Natural killer cell (primary cell): ENCODE results near the gene ADAM19. TPM values are rescaled to one million over a fixed set of nuclear protein-coding genes. Genes with fewer than 3 reads are reported as not detected.

Experiments used
- ATAC-seq, 3 donors: fragments of 150-1000 bp in 2 of 3; fragments of 200-7000 bp in 1 of 3; cut with Tn5 transposase; 1 replicate in 1 of 3; 2 replicates in 2 of 3; pipeline ENCODE4 v1.10.0; 2021; ENCODE audit warnings: mild to moderate bottlenecking in 2 of 3, moderate library complexity in 2 of 3
- DNase-seq, 2 donors: peaks; one replicate each; pipeline versions ENCODE4 v3.0.0 to v3.0.0-alpha.2; 2013 to 2021; ENCODE audit warnings: mixed read lengths in 1 of 2
- H3K27ac ChIP-seq: one replicate; pipeline ENCODE4 v1.5.1; 2013; ENCODE audit warnings: mild to moderate bottlenecking, low read length
- H3K27me3 ChIP-seq: one replicate; pipeline ENCODE4 v1.6.1; 2013; ENCODE audit warnings: low read length; ENCODE audit not compliant: control insufficient read depth, insufficient read depth
- H3K36me3 ChIP-seq: one replicate; pipeline ENCODE4 v1.6.1; 2013; ENCODE audit warnings: low read length; ENCODE audit not compliant: control insufficient read depth, insufficient read depth
- H3K4me1 ChIP-seq: one replicate; pipeline ENCODE4 v1.6.1; 2013; ENCODE audit warnings: low read length; ENCODE audit not compliant: control insufficient read depth, insufficient read depth
- H3K4me3 ChIP-seq: one replicate; pipeline ENCODE4 v1.5.1; 2013; ENCODE audit warnings: low read length
- H3K9me3 ChIP-seq: one replicate; pipeline ENCODE4 v1.6.1; 2013; ENCODE audit warnings: low read length; ENCODE audit not compliant: control insufficient read depth, insufficient read depth
- H3K27ac Mint-ChIP-seq, 2 donors: one replicate each; pipeline ENCODE4 v1.8.0; 2022; ENCODE audit warnings: mild to moderate bottlenecking in 2 of 2, mixed read lengths in 2 of 2, moderate library complexity in 1 of 2
- H3K27me3 Mint-ChIP-seq, 2 donors: one replicate each; pipeline ENCODE4 v1.8.0; 2022; ENCODE audit warnings: low read depth in 2 of 2, mixed read lengths in 2 of 2
- H3K36me3 Mint-ChIP-seq: one replicate; pipeline ENCODE4 v1.8.0; 2022; ENCODE audit warnings: mixed read lengths
- H3K4me1 Mint-ChIP-seq, 2 donors: one replicate each; pipeline ENCODE4 v1.8.0; 2022; ENCODE audit warnings: mixed read lengths in 2 of 2
- H3K4me3 Mint-ChIP-seq: one replicate; pipeline ENCODE4 v1.8.0; 2022; ENCODE audit warnings: mild to moderate bottlenecking, moderate library complexity, mixed read lengths
- H3K9me3 Mint-ChIP-seq, 2 donors: one replicate each; pipeline ENCODE4 v1.8.0; 2022; ENCODE audit warnings: mixed read lengths in 2 of 2
- CTCF ChIP-seq: fragments of 200-600 bp; IDR thresholded peaks from one replicate; pipeline ENCODE4 v1.8.0; 2022; ENCODE audit warnings: antibody characterized with exemption
- WGBS: methylation state at CpG from one replicate; pipeline ENCODE4 v1.1.7; 2013; ENCODE audit warnings: missing lambda C conversion rate; ENCODE audit not compliant: insufficient coverage; 5-methylcytosine and 5-hydroxymethylcytosine counted together
- intact Hi-C: fragments of 100-400 bp; cut with micrococcal nuclease; formaldehyde crosslinking; loops from one replicate; pipeline ENCODE4 v1.14.2; 2022
- total RNA-seq, 4 donors: library from RNA; stranded (reverse); fragments of 120-200 nt in 1 of 4; gene quantifications; one replicate each; pipeline versions ENCODE4 v1.2.3 to v1.2.4, GENCODE V29; 2013 to 2022

The ADAM19 gene
- total RNA-seq, 3 donors from 2014 or later (not counting 1 experiment from before 2014, with no cell fraction given) = 1.2 to 28.0 (median 4.7) TPM

- no peak overlapping the region for H3K27ac ChIP-seq
- ATAC-seq = no peak
- no peak for DNase-seq
- H3K9me3 ChIP-seq = no peaks in the 10 kb centered on the region
- intact Hi-C loops = no loop called here
- no peak for TF ChIP-seq CTCF
- Mint-ChIP-seq H3K36me3 (no peaks in the 10 kb centered on the region), H3K27ac (peak overlapping the region in 1 of 2 donors; percentile 90), H3K27me3 (no peaks in the 10 kb centered on the region), H3K9me3 (no peaks in the 10 kb centered on the region), H3K4me1 (peaks cover 31 to 41% of the 10 kb centered on the region in 2 donors), H3K4me3 (no peak overlapping the region)
- peaks cover 19% of the 10 kb centered on the region for H3K4me1 ChIP-seq
- H3K4me3 ChIP-seq = no peak overlapping the region
- no peaks in the 10 kb centered on the region for H3K36me3 ChIP-seq
- no peaks in the 10 kb centered on the region for H3K27me3 ChIP-seq
- 92% methylated on average over 8 of the region's 8 CpGs for WGBS
Measured at GRCh38 chr5:157608972-157609565, 33.5 kb upstream of the ADAM19 start.

GRCh38 chr5:157607371-157608161 lies 32.0 kb upstream of the ADAM19 start:
- Mint-ChIP-seq H3K27me3 (no peaks in the 10 kb centered on the region), H3K36me3 (no peaks in the 10 kb centered on the region), H3K4me1 (peaks cover 31 to 39% of the 10 kb centered on the region in 2 donors), H3K4me3 (peak overlapping the region; percentile 81), H3K27ac (peak overlapping the region; percentile 90 to 99), H3K9me3 (no peaks in the 10 kb centered on the region)
- intact Hi-C loops = no loop called here
- Histone ChIP-seq H3K27me3 (no peaks in the 10 kb centered on the region), H3K36me3 (no peaks in the 10 kb centered on the region), H3K9me3 (no peaks in the 10 kb centered on the region), H3K27ac (peak overlapping the region; percentile 65), H3K4me1 (peaks cover 27% of the 10 kb centered on the region), H3K4me3 (no peak overlapping the region)
- ATAC-seq (peak; percentile 86 to 92 (median 89)), DNase-seq (peak; percentile 39 to 69)
- TF ChIP-seq CTCF = no peak
- under 1% methylated on average over 5 of the region's 7 CpGs for WGBS

GRCh38 chr5:157606046-157606445 lies 30.5 kb upstream of the ADAM19 start:
- 95% methylated on average over 1 of the region's 2 CpGs for WGBS
- no peak for DNase-seq
- TF ChIP-seq CTCF = no peak
- no peak overlapping the region for H3K4me3 ChIP-seq
- Mint-ChIP-seq H3K27me3 (no peaks in the 10 kb centered on the region), H3K9me3 (no peaks in the 10 kb centered on the region), H3K4me1 (peaks cover 35 to 43% of the 10 kb centered on the region in 2 donors), H3K4me3 (no peak overlapping the region), H3K27ac (no peak overlapping the region), H3K36me3 (no peaks in the 10 kb centered on the region)
- no peak for ATAC-seq
- H3K9me3 ChIP-seq = no peaks in the 10 kb centered on the region
- no peaks in the 10 kb centered on the region for H3K27me3 ChIP-seq
- intact Hi-C loops = no loop called here
- peaks cover 31% of the 10 kb centered on the region for H3K4me1 ChIP-seq
- no peaks in the 10 kb centered on the region for H3K36me3 ChIP-seq
- no peak overlapping the region for H3K27ac ChIP-seq
